Central memory CD4-positive, alpha-beta T cell (primary cell): Measurements from ENCODE around the gene LETMD1.
"Not testable (repeated sequence)": the region's sequence is repeated elsewhere in the genome, so short reads cannot be mapped to it uniquely, and the experiment has no call there.

Experiments
- DNase-seq: peaks from one replicate; pipeline ENCODE4 v3.0.0; 2022
- total RNA-seq, 3 experiments: gene quantifications; one replicate each; lab custom pipeline; 2026; lab: John Stamatoyannopoulos, UW

The LETMD1 gene, protein sequence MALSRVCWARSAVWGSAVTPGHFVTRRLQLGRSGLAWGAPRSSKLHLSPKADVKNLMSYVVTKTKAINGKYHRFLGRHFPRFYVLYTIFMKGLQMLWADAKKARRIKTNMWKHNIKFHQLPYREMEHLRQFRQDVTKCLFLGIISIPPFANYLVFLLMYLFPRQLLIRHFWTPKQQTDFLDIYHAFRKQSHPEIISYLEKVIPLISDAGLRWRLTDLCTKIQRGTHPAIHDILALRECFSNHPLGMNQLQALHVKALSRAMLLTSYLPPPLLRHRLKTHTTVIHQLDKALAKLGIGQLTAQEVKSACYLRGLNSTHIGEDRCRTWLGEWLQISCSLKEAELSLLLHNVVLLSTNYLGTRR
- 40.2 to 86.4 (median 69.3) reads per million in 3 experiments for total RNA-seq

DNA sequence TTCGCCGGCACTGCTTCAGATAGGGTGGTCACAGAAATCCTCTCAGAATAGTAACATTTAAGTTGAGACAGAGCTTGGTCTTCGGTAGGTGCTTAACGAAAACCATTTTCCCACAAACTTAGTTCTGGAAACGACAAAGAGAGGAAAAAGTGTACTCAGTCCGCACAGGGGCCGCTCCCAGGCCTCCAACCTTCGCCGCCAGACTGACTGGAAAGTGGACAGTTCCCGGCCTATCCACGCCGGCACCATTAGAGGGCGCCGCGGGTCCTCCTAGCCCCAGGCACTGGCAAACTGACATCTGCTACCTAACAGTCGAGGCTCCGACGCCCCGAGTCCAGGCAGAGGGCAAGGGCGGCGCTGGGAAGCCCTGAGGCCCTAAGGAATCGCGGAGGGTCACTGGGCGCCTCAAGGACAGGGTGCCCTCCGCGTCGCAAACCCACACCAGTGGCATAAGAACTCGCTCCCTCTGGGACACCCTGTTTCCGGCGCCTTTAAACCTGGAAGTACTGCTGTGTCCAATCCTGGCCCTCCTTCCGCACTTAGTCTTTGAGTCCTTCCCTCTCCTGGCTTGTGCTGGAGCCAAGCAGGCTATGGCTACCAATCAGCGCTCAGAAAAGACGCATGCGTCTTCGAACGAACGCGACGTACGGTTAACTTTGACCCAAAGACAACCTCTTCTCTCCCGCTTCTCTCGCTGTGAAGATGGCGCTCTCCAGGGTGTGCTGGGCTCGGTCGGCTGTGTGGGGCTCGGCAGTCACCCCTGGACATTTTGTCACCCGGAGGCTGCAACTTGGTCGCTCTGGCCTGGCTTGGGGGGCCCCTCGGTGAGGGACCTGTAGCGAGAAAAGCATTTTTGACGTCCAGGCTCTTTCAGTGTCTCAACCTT, at the start of gene LETMD1:
TSS of gene LETMD1 (plus strand) at position 673 of the 886 bp plus-strand sequence. CDS start at position 703, 30 bp downstream.
- peak; percentile 94 for DNase-seq

DNA sequence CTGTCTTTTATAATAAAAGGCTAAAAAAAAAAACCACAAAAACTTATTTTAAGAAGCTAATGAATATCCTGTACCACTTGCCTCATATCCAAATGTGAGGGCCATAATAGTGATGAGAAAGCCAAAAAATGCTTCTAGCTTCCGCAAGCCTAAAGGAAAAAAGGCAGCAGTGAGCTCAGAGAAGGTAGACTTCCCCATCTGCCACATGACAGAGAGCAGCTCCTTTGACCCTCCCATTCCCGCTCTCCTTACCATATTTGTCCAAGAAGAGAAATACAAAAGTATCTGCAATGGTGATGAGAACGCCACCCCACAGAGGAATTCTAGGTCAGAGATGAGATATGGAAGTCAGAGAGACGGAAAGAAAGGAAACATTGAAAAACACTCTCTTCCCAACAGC, 49.0 kb upstream of the LETMD1 start:
- DNase-seq, result no peak

DNA sequence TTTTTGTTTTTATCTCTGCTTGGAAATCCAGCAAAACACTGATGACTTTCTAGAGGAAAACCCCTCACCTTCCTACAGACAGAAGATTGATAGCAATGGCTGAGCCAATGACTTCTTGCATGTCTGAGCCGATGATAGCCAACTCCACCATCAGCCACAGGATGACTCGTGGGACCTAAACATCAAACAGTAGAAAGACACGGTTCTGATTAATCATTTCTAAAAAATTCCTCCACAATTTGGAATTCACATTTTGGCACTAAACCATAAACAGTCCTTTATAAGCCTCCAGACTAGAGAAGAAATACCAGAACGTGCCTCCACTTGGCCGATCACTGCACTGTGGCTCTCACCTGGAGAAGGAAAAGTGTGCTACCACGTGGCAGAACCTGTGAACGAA, 47.9 kb upstream of the LETMD1 start:
- no peak for DNase-seq

DNA sequence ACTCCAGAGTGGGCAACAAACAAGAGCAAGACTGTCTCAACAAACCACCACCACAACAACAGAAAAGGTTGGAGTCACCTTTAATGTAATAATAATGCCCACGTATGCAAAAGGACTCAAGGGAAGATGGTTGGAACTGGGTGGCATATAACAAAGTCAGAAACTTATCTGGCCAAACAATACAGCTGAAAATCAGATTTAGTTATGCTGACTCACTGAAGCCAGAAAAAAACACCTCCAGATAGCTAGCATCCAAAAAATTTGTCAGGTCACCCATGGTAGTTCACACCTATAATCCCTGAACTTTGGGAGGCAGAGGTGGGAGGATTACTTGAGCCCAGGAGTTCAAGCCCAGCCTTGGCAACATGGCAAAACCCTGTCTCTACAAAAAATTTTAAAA, 46.3 kb upstream of the LETMD1 start:
- DNase-seq, result no peak

DNA sequence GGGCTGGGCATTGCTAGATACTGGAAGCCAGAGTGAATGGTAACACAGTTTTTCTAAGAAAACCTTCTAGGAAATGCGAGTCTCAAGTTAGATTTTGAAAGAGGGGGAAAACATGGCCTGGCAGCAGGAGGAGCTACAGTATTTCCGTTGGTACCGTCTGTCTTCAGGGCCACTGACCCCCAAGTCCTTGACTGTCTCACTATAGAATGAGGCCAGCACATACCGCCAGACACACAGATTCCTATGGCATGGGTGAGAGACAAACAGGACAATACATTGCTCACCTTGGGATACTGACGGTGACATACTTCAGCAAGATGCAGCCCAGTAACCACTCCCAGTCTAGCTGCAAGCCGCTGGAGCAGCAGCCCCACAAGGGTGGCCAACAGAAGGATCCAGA, 43.6 kb upstream of the LETMD1 start:
- DNase-seq, result no peak

DNA sequence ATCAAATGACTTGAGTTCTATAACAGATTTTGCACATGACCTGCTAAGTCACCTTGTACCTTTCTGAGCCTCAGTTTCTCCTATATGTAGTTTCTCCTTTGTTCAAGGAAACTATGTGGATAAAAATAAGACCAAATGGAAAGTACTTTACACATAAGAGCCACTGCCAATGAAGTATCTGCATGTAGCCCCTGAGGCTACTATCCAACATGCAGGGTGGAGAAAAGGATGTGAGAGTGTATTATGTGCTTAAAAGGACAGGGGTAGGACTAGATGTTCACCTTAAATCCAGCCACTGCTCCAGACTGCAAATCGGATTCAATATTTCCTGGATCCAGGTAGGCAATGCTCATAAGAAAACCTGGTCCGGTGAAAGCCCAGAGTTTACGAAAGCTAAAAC, 43.1 kb upstream of the LETMD1 start:
- no peak for DNase-seq

DNA sequence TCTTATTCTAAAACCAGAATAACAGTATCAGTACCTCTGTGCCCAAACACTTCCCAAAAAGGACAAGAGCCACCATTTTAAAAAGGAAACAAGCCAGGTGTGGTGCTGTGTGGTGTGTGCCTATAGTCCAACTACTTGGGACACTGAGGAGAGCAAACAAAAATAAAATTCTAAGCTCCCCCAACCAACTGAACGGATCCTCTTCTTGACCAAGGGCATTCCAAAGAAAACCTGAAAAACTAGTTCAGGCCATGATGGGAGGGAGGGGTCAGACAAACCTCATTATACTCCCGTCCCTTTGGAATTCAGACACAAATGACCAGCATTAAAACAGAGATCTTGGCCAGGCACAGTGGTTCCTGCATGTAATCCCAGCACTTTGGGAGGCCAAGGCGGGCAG, 42.5 kb upstream of the LETMD1 start:
- DNase-seq, result no peak

DNA sequence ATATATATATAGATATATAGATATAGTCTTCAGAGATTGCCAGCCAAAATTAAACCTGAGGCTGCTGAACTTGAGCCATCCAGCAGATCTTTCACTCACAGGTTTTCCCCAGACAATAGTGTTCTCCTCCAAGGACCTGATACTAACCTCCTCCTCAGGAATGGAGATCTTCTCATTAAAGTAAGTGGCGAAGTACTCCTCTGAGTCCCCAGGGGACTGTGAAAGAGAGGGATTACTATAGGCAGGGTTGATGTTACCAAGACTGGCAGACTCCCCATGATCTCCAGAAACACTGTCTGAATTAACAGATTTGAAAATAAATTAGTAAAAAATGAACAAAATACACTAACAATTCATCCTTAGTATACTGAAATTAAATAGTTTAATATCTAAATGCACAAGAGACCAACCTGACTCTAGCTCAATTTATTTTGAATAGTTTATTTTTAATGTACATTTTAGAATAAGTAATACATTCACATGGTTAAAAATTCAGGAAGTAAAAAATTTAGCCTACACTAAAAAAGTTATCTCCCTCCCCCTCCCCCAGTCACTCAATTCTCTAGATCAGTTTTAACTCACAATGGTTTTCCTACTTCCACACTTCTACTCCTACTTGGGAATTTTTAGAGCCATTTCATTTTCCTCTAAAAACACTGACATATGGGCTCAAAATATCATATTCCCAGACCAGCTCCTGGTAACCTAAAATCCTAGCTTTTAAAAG, 39.6 kb upstream of the LETMD1 start:
- no peak for DNase-seq

DNA sequence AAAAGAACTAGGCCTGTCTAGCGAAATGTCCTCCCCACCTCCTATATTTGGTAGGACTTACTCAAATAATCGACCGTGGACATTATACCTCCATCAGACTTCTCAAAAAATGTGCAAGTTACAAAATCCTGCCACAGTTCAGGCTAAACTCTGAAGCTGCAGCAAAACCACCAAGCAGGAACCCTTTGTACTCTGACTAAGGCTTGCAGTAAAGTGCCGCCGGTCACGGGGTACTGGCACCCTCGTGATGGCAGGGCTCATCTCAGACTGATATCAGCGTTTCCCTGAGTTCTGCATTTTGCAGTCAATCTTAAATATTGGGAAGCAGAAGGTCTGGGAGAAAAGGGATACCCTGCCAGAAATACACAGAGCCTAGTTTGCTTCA, 39.1 kb upstream of the LETMD1 start:
- DNase-seq, result peak; percentile 49

DNA sequence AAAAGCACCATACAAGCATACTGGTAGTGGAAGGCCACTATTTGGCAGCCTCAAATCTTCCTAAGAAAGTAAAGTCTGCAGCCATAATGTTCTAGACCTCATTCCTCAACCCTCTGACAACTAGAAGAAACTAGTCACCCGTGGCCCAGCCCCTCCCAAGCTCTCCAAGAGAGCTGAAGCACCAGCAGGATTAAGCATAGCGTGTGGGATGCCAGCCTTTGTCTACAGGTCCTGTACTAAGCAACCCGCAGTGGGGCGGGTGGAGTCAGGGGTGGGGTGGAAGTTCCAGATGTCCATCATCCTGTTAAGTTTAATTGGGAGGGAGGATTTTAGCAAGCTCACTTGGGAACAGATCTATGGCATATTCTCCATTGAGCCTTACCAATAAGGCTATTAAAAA, 36.2 kb upstream of the LETMD1 start:
- DNase-seq, result no peak

DNA sequence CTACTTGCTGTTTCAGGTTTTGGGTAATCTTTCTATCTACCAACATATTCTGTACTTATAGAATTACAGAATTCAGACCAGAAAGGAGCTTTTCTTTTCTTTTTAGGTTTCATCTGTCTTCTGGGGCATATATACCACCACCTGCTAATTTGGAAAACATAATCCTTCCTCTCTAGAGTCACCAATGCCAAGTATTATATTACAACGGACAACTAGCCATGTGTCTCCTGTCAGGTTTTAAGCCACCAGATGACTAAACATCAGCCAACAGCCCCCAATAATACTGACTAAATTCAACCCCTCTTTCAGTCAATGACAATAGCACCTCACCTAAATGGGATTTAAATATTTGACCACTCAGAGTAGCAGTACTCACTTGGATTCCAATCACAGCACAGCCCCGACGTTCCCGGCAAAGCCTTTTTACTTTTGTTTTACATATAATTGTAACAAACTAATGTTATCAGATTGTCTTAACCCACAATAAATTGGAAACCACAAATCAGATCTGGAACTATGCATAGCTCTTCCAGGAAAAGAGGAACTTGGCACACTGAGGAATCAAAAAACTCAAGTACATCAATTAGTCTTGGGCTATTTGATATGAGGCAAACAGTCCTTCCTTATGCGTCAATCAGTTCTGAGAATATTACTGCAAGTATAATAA, 35.4 kb upstream of the LETMD1 start:
- DNase-seq, result no peak

DNA sequence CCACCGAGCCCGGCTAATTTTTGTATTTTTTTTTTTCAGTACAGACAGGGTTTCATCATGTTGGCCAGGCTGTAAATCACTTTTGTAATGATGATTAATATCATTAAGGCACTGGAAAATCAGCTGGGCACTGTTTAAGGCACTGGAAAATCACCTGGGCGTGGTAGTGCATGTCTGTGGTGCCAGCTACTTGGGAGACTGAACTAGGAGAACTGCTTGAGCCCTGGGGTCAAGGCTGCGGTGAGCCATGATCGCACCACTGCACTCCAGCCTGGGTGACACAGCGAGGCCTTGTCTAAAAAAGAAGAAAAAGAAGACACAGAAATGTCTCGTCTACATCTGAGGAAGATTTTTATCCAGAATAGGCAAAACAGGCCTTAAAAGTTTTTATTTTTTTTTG, 34.7 kb upstream of the LETMD1 start:
- DNase-seq, result no peak

DNA sequence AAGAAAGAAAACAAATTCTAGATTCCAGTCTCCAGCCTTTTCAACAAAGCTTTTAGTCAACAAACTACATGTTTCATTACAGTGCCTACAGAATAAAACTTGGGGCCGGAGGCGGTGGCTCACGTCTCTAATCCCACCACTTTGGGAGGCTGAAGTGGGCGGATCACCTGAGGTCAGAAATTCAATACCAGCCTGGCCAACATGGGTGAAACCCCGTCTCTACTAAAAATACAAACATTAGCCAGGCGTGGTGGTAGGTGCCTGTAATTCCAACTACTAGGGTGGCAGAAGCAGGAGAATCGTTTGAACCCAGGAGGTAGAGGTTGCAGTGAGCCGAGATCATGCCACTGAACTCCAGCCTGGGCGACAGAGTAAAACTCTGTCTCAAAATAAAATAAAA, 33.7 kb upstream of the LETMD1 start:
- not testable (repeated sequence) for DNase-seq

DNA sequence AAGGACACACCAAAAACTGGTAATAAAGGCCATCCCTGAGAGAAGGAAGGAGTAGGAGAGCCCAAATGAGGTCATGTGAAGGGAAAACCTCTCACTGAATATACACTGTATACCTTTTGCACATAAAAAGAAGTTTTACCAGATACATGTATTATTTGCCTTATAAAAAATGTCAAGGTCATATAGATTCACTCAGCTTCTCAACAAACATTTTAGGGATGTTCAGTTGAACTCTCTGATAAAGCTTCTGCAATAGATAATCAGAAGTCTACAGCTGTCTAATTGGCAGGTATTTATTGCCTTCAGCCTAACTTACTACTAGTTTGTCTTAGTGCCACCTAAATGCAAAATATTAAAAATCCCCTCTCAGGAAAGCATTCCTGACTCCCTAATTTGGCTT, 30.7 kb upstream of the LETMD1 start:
- DNase-seq, result no peak

DNA sequence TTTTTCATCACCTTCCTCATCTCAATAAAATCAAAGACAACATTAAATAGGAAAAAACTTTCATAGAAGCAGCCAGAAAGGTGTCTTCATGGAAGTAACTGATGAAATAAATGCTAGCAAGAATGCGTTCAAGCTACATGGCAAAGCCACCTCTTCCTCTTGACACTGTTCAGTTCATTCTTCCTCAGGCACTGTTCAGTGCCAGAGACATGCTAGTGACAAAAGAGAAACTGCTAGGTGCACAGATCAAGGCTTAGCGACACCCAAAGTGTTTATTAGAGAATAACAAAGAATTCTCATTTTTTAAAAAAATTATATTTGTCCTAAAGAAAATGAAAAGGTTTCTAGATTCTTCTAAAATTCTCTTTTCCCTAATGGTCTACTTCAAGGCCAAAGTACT, 29.2 kb upstream of the LETMD1 start:
- no peak for DNase-seq

DNA sequence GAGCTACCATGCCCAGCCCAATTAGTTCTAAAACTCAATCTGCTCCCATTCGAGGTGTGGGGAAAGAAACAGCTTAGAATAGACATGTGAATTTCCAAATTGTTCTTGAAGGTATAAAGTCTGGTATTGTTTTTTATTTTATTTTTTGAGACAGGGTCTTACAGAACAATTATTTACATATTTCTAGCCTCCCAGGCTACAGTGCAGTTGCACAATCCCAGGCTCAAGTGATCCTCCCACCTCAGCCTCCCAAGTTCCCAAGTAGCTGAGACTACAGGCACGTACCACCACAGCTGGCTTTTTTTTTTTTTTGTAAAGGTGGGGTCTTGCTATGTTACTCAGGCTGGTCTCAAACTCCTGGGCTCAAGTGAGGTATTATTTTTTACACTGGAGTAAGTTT, 28.2 kb upstream of the LETMD1 start:
- DNase-seq, result no peak

DNA sequence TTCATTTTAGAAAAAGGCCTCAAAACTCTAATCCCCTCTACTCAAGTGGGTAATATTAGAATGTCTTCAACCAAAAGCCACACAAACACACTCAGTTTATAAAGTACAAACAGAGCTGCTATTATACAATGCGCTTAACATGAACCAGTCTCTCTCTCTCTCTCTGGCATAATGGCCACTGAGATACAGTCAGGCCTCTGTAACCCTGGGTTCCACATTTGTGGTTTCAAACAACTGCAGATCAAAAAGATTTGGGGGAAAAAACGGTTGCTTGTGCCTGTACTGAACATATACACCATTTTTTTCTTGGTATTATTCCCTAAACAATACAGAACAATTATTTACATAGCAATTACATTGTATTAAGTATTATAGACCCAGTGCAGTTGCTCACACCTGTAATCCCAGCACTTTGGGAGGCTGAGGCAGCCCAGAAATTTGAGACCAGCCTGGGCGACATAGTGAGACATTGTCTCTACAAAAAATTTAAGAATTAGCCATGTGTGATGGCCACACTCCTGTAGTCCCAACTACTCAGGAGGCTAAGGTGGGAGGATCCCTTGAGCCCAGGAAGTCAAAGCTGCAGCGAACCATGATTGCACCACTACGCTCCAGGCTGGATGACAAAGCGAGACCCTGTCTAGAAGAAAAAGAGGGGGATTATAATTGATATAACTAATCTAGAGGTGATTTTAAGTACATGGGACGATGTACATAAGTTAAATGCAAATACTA, 27.5 kb upstream of the LETMD1 start:
- no peak for DNase-seq

DNA sequence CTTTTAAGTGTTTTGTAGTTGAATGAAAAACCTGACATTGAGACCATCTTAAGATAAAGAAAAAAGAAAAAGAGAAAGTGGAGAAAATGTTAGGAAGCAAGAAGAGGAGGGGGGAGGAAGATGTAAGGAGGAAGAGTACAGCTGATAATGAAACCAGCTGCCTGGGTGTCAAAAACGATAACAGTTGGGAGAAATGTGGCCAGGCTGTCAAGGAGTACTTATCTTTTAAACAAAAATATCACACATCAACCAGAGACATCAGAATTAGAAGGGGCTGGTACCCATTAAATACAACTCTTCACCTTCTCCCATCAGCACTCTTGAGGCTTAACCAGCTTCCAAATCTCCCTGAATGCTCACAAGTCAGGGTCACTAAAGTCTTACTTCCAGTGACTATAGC, 26.4 kb upstream of the LETMD1 start:
- DNase-seq, result no peak

DNA sequence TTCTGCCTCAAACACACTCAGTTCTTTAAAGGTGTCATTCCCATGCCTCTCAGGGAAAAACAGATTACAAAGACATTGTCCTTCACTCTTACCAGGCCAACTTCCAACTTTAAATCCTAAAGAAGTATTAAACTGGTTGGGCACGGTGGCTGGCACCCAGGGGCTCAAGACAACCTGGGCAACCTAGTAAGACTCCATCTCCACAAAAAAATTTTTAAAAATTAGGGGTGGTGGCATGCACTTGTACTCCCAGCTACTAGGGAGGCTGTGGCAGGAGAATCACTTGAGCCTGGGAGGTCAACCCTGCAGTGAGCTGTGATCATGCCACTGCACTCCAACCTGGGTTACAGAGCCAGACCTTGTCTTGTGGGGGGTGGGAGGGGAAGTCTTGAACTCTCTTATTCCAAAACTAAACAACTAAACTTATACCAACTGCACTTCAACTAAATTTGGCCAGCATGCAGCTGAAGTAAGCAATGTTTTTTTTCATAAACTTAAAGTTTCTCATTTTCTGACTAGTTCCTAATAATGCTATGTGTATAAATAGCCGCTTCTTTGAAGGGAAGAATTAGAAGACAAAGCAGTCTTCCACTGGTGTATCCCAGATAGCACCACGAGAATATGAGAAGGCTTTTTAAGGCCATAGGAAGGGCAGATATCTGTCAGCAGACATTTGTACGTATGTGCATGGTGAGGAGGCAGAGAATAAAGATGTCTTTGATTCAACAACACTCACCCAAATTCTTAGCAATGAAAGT, 24.3 kb upstream of the LETMD1 start:
- DNase-seq, result no peak

DNA sequence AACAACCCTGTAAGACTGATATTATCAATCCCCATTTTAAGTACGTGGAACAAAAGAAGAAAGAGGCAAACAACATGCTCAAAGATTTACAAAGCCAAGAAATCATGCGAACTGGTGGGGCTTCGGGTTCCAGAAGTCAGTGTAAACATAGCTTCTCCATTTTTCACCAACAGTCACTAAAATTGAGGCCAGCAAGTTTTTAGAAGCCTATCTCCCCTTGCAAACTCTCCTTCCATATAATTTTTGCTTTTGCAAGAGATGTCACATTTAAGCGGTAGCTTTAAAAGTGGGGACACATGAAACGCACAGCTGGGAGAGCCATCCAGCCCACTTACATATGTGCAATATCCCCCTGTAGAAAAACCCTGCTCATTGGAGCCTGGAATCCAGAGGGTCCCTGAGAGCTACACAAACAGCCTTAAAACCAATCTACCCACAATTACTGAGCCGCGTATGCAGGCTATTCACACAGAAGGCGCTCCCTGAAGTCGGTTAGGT, 22.7 kb upstream of the LETMD1 start:
- peak; percentile 16 for DNase-seq
